H54 (cell line): ENCODE measurements around the gene IL13RA1.
A peak's percentile ranks its signal among the peaks of the same experiment; 100 is the strongest.
"Not testable (repeated sequence)": the region's sequence is repeated elsewhere in the genome, so short reads cannot be mapped to it uniquely, and the experiment has no call there.

Experiments used
- DNase-seq: peaks from one replicate; pipeline ENCODE4 v3.0.0; 2011; ENCODE audit warnings: low spot score, mixed read lengths; ENCODE audit not compliant: insufficient read length
- FAIRE-seq: peaks from 3 replicates; lab custom pipeline; 2011; peaks lifted over from hg19 to GRCh38; lab: Jason Lieb, UNC
- POLR2A ChIP-seq: IDR thresholded peaks from 2 replicates; pipeline ENCODE4 v1.6.1; 2011; ENCODE audit warnings: low read depth, mild to moderate bottlenecking, low read length

The IL13RA1 gene

GRCh38 chrX:118717678-118718391 is 9.6 kb upstream of the IL13RA1 start:
- DNase-seq, result no peak
- FAIRE-seq, result no peak
- no peak for TF ChIP-seq POLR2A

- no peak for TF ChIP-seq POLR2A
- FAIRE-seq (no peak), DNase-seq (no peak)
Observed at GRCh38 chrX:118718737-118719136, 8.7 kb upstream of the IL13RA1 start.

- DNase-seq (no peak), FAIRE-seq (no peak)
- TF ChIP-seq POLR2A, result no peak
Observed at GRCh38 chrX:118720058-118720707, 7.2 kb upstream of the IL13RA1 start.

DNA sequence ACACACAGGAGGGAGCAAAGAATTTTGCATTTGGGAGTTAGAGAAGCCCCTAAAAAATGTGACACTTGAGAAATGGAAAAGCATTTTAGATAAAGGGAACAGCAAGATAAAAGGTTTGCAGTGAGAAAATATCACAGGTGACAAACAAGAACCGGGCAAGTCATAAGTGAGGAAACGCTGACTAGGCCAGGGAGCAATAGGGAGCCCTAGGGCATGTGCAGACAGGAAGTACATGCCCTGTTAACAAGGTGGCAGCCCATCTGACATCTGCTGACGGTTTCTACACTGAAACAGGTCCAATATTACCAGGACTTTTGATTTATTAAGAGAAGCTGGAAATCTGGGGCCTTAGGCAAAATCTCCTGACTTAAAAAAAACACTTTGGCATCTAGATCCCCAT is 4.0 kb upstream of the IL13RA1 start:
- no peak for DNase-seq
- TF ChIP-seq POLR2A, result no peak
- no peak for FAIRE-seq

DNA sequence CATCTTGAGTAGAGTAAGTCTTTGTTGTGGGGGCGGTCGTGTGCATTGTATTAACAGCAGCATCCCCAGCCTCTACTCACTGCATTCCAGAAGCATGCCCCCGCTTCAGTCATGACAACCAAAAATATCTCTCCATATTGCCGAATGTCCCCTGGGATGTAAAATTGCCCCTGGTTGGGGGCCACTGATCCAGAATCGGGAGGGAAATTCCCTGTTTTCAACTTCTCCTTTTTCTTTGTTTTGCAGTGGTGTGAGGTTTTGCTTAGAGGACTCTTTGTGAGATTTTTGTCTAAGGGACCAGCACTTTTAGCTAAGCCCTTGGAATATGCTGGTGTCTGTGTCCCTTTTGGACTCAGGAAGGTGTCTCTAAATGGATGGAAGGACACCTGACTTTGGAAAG is 3.0 kb upstream of the IL13RA1 start:
- FAIRE-seq, result no peak
- TF ChIP-seq POLR2A, result no peak
- DNase-seq, result no peak

DNA sequence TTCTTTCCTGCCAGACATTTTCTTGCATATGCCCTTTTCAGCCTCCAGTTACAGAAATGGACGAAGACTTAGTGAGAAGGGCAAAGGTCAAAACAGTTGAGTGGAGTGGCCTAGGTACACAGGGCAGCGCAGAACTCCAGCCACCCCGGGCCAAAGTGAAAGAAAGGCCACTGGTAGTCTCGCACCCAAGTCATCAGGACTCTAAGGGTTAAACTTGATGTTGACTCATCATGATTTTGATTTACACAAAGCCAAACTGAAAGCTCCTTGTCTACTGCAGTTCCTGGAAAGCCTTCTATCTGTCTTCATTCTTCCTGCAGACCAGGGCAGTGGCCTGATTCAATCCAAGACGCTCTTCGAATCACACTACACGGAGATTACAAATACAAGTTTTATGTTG is 2.6 kb upstream of the IL13RA1 start:
- no peak for TF ChIP-seq POLR2A
- DNase-seq (peak; percentile 35), FAIRE-seq (peak; percentile 57)

DNA sequence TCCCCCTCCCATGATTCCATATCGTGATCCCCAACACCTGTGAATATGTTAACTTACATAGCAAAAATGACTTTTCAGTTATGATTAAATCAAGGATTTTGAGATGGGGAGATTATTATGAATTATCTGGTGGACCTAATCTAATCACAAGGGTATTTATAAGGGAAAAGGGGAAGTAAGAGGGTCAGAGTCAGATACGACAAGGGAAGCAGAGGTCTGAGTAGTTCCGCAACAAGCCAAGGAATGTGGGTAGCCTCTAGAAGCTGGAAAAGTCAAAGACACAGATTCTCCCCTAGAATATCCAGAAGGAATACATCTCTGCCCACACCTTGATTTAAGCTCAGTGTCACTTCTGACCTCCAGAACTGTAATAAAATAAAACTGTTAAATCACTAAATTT is 1.0 kb upstream of the IL13RA1 start:
- no peak for TF ChIP-seq POLR2A
- DNase-seq (no peak), FAIRE-seq (no peak)

GRCh38 chrX:118727686-118728339 is 407 bp downstream of the IL13RA1 start:
- no peak for FAIRE-seq
- TF ChIP-seq POLR2A, result no peak
- no peak for DNase-seq

DNA sequence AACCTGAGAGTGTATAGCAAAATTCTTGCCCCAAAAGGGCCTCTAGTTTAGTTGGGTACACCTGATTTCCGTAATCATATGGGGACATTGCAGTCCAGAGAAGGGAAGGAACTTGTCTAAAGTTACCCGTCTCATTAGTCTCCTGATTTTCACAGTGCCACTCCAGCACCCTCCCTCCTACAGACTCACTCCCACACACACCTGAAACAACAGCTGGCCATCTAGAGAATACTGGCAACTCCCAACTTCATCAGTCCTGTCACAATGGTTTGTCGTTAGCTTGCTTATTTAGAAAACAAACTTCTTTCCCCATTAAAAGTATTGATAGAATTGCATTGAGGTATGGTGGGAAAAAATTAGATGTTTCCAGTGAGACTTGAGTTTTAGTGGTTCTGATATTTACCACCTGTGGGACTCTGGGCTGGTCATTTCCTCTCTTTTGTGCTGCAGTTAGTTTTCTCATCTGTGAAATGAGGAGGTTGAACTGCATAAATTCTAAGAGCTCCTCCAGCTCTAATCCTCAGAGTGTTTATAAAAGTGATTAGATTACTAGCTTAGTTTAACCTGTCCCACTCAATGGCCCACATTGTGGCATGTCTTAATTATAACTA is 1.7 kb downstream of the IL13RA1 start:
- TF ChIP-seq POLR2A, result no peak
- FAIRE-seq (no peak), DNase-seq (no peak)

- DNase-seq (no peak), FAIRE-seq (peak; percentile 80)
- TF ChIP-seq POLR2A, result no peak
Observed at GRCh38 chrX:118730500-118731247, 3.3 kb downstream of the IL13RA1 start.

- FAIRE-seq, DNase-seq: not testable (repeated sequence)
Observed at GRCh38 chrX:118732551-118732950, 5.1 kb downstream of the IL13RA1 start.

DNA sequence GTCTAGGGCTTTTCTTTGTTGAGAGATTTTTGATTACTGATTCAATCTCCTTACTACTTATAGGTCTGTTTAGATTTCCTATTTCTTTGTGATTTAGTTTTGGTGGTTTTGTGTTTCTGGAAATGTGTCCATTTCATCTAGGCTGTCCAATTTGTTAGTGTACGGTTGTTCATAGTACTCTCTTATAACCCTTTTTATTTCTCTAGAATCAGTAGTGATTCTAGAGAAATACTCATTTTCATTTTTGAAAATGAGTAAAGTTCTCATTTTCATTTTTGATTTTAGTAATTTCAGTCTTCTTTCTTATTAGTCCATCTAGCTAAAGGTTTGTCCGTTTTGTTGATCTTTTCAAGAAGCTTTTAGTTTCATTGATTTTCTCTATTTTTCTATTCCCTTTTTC is 7.5 kb downstream of the IL13RA1 start:
- TF ChIP-seq POLR2A, result no peak
- FAIRE-seq, result no peak
- no peak for DNase-seq

DNA sequence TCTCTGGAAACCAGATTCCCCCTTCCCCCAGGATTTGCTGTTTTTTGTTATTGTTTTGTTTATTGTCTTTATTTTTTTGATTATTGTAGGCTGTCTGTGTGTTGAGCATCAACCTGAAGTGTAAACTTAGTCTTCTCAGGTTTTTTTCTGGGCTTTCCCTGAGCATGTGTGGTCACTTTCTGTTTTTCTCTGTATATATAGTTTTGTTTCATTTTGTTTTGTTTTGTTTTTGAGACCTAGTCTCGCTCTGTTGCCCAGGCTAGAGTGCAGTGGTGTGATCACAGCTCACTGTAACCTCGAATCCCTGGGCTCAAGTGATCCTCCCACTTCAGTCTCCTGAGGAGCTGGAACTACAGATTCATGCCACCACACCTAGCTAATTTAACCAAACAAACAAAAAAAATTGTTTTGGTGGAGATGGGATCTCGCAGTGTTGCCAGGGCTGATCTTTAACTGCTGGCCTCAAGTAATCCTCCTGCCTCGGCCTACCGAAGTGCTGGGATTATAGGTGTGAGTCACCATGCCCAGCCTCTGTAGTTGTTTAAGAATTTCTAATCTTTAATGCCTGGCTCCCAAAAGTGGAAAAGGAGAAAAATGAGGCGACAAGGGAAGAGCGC is 9.1 kb downstream of the IL13RA1 start:
- FAIRE-seq (no peak), DNase-seq (no peak)
- TF ChIP-seq POLR2A, result no peak
